Hepatocyte (in vitro differentiated cells): ENCODE measurements around the gene CDK5RAP1. TPM values are rescaled to one million over a fixed set of nuclear protein-coding genes. Genes with fewer than 3 reads are reported as not detected.

Experiments
- DNase-seq: peaks from one replicate; pipeline ENCODE4 v3.0.0-alpha.2; 2016; ENCODE audit warnings: low spot score
- H2AFZ ChIP-seq: fragments of 200-600 bp; sonication (generic); 2 replicates; pipeline ENCODE4 v1.6.0; 2016; ENCODE audit warnings: antibody characterized with exemption, mild to moderate bottlenecking
- H3K27ac ChIP-seq: fragments of 200-600 bp; sonication (generic); 2 replicates; pipeline ENCODE4 v1.5.1; 2016; ENCODE audit warnings: mild to moderate bottlenecking
- H3K27me3 ChIP-seq: fragments of 200-600 bp; sonication (generic); 2 replicates; pipeline ENCODE4 v1.6.1; 2016
- H3K36me3 ChIP-seq: fragments of 200-600 bp; sonication (generic); replicated peaks from 2 replicates; pipeline ENCODE4 v1.5.1; 2016; ENCODE audit warnings: low read depth; ENCODE audit not compliant: insufficient read depth
- H3K4me1 ChIP-seq: fragments of 200-600 bp; sonication (generic); 2 replicates; pipeline ENCODE4 v1.5.1; 2016; ENCODE audit warnings: mild to moderate bottlenecking, moderate library complexity; ENCODE audit not compliant: insufficient read depth
- H3K4me2 ChIP-seq: fragments of 200-600 bp; sonication (generic); 2 replicates; pipeline ENCODE4 v1.6.0; 2016
- H3K4me3 ChIP-seq: fragments of 200-600 bp; sonication (generic); 2 replicates; pipeline ENCODE4 v1.5.1; 2016; ENCODE audit warnings: mild to moderate bottlenecking
- H3K79me2 ChIP-seq: fragments of 200-600 bp; sonication (generic); 2 replicates; pipeline ENCODE4 v1.6.0; 2017; ENCODE audit warnings: mild to moderate bottlenecking
- H3K9me2 ChIP-seq: fragments of 200-600 bp; sonication (generic); replicated peaks from 2 replicates; pipeline ENCODE4 v1.6.0; 2017; ENCODE audit warnings: mild to moderate bottlenecking; ENCODE audit not compliant: insufficient read depth
- H3K9me3 ChIP-seq: fragments of 200-600 bp; sonication (generic); 2 replicates; pipeline ENCODE4 v1.5.1; 2016; ENCODE audit warnings: low read depth, mild to moderate bottlenecking
- H4K20me1 ChIP-seq: fragments of 200-600 bp; sonication (generic); 2 replicates; pipeline ENCODE4 v1.6.0; 2016; ENCODE audit warnings: mild to moderate bottlenecking; ENCODE audit not compliant: insufficient read depth, poor library complexity, severe bottlenecking
- EZH2 ChIP-seq: fragments of 200-600 bp; sonication (generic); IDR thresholded peaks from 2 replicates; pipeline ENCODE4 v1.6.1; 2016; ENCODE audit warnings: antibody characterized with exemption, mild to moderate bottlenecking, borderline replicate concordance
- EZH2phosphoT487 ChIP-seq: fragments of 200-600 bp; sonication (generic); IDR thresholded peaks from one replicate; pipeline ENCODE4 v1.6.1; 2018; ENCODE audit warnings: antibody characterized with exemption, mild to moderate bottlenecking, low read depth, moderate library complexity; ENCODE audit not compliant: unreplicated experiment, severe bottlenecking
- WGBS: methylation state at CpG from one replicate; pipeline ENCODE4 v1.1.6; 2016; ENCODE audit warnings: low lambda C conversion rate; ENCODE audit errors: missing lambda C conversion rate; 5-methylcytosine and 5-hydroxymethylcytosine counted together
- polyA plus RNA-seq: library from polyadenylated mRNA; unstranded; fragments of >200 nt; fragmentation: Nextera tagmentation; extraction: Ambion mirVana; gene quantifications from 2 replicates; pipeline ENCODE4 v1.2.1, GENCODE V29; 2016
- total RNA-seq: library from RNA; depleted of rRNA; stranded (reverse); fragments of >200 nt; gene quantifications from 2 replicates; pipeline ENCODE4 v1.2.3, GENCODE V29; 2014
- TF ChIP-seq, protein P1 (sequence below): fragments of 200-600 bp; sonication (generic); IDR thresholded peaks from 2 replicates; pipeline ENCODE4 v1.5.1; 2016; ENCODE audit warnings: antibody characterized with exemption, mild to moderate bottlenecking; ENCODE audit not compliant: poor library complexity

CDK5RAP1 gene
- total and polyA plus RNA-seq, 2 experiments from 2014 or later = 35.6 to 52.2 TPM

GRCh38 chr20:33418033-33418432 lies 16.7 kb upstream of the CDK5RAP1 start:
- H3K9me2 ChIP-seq = no peaks in the 10 kb centered on the region
- TF ChIP-seq EZH2phosphoT487 (no peak), EZH2 (no peak)
- TF ChIP-seq, protein P1, sequence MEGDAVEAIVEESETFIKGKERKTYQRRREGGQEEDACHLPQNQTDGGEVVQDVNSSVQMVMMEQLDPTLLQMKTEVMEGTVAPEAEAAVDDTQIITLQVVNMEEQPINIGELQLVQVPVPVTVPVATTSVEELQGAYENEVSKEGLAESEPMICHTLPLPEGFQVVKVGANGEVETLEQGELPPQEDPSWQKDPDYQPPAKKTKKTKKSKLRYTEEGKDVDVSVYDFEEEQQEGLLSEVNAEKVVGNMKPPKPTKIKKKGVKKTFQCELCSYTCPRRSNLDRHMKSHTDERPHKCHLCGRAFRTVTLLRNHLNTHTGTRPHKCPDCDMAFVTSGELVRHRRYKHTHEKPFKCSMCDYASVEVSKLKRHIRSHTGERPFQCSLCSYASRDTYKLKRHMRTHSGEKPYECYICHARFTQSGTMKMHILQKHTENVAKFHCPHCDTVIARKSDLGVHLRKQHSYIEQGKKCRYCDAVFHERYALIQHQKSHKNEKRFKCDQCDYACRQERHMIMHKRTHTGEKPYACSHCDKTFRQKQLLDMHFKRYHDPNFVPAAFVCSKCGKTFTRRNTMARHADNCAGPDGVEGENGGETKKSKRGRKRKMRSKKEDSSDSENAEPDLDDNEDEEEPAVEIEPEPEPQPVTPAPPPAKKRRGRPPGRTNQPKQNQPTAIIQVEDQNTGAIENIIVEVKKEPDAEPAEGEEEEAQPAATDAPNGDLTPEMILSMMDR = no peak
- no peaks in the 10 kb centered on the region for H3K36me3 ChIP-seq
- peaks cover 2% of the 10 kb centered on the region for H3K4me1 ChIP-seq
- H3K27ac ChIP-seq = no peak overlapping the region
- no peak overlapping the region for H3K4me3 ChIP-seq
- no peaks in the 10 kb centered on the region for H3K9me3 ChIP-seq
- no peak overlapping the region for H2AFZ ChIP-seq
- WGBS = 91% methylated on average over 3 of the region's 3 CpGs
- H3K27me3 ChIP-seq = no peaks in the 10 kb centered on the region
- no peak overlapping the region for H3K4me2 ChIP-seq
- H3K79me2 ChIP-seq = no peaks in the 10 kb centered on the region
- H4K20me1 ChIP-seq = no peaks in the 10 kb centered on the region
- no peak for DNase-seq

- no peak overlapping the region for H3K4me2 ChIP-seq
- H3K4me3 ChIP-seq = no peak overlapping the region
- no peaks in the 10 kb centered on the region for H3K27me3 ChIP-seq
- no peaks in the 10 kb centered on the region for H4K20me1 ChIP-seq
- H3K79me2 ChIP-seq = no peaks in the 10 kb centered on the region
- no peak overlapping the region for H3K27ac ChIP-seq
- H3K9me2 ChIP-seq = no peaks in the 10 kb centered on the region
- DNase-seq = no peak
- no peaks in the 10 kb centered on the region for H3K4me1 ChIP-seq
- no peak for TF ChIP-seq EZH2
- TF ChIP-seq, protein P1 = peak; percentile 38
- no peak for TF ChIP-seq EZH2phosphoT487
- 55% methylated on average over 8 of the region's 8 CpGs for WGBS
- no peaks in the 10 kb centered on the region for H3K36me3 ChIP-seq
- no peaks in the 10 kb centered on the region for H3K9me3 ChIP-seq
- H2AFZ ChIP-seq = no peak overlapping the region
These were observed 14.6 kb upstream of the CDK5RAP1 start for GRCh38 chr20:33415948-33416347.

DNA sequence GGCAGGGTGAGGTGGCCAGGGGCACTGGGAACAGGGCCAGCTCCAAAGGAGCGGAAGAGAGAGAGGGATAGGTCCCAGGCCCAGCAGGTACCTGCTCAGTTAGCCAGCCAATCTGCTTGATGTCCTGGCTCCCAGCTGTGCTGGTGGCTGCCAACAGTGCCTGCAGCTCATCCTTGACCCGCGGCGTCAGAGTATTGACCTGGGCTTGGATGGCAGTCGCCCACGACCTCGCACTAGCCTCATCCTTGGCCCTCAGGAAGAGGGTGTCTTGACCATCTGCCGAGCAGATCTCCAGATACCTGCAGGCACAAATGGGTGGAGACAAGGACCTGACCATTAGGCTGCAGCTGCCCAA lies 11.1 kb upstream of the CDK5RAP1 start:
- H3K9me2 ChIP-seq = no peaks in the 10 kb centered on the region
- H3K36me3 ChIP-seq = no peaks in the 10 kb centered on the region
- TF ChIP-seq, protein P1 = no peak
- TF ChIP-seq EZH2phosphoT487 = no peak
- no peak for TF ChIP-seq EZH2
- no peaks in the 10 kb centered on the region for H3K79me2 ChIP-seq
- no peak overlapping the region for H3K4me2 ChIP-seq
- H3K4me1 ChIP-seq = no peaks in the 10 kb centered on the region
- H3K9me3 ChIP-seq = no peaks in the 10 kb centered on the region
- H4K20me1 ChIP-seq = no peaks in the 10 kb centered on the region
- no peak overlapping the region for H2AFZ ChIP-seq
- H3K27me3 ChIP-seq = no peaks in the 10 kb centered on the region
- WGBS = 92% methylated on average over 8 of the region's 8 CpGs
- DNase-seq = no peak
- no peak overlapping the region for H3K4me3 ChIP-seq
- no peak overlapping the region for H3K27ac ChIP-seq
